Neural crest cell (in vitro differentiated cells): ENCODE measurements around the gene APBA1. TPM values are rescaled to one million over a fixed set of nuclear protein-coding genes. Genes with fewer than 3 reads are reported as not detected.

ENCODE experiments used
- DNase-seq: peaks from one replicate; pipeline ENCODE4 v3.0.0; 2021; ENCODE audit warnings: low read depth, mixed read lengths, low spot score
- H3K27ac Mint-ChIP-seq: one replicate; pipeline ENCODE4 v1.8.0; 2021; ENCODE audit warnings: mild to moderate bottlenecking, mixed read lengths; ENCODE audit not compliant: unreplicated experiment
- H3K27me3 Mint-ChIP-seq: 2 replicates; pipeline ENCODE4 v1.8.0; 2021; ENCODE audit warnings: low read depth, mild to moderate bottlenecking, mixed read lengths
- H3K36me3 Mint-ChIP-seq: 2 replicates; pipeline ENCODE4 v1.8.0; 2021; ENCODE audit warnings: low read depth, mild to moderate bottlenecking, mixed read lengths
- H3K4me1 Mint-ChIP-seq: 2 replicates; pipeline ENCODE4 v1.8.0; 2021; ENCODE audit warnings: mixed read lengths
- H3K4me3 Mint-ChIP-seq: one replicate; pipeline ENCODE4 v1.8.0; 2021; ENCODE audit warnings: mild to moderate bottlenecking, mixed read lengths
- H3K9me3 Mint-ChIP-seq: 2 replicates; pipeline ENCODE4 v1.8.0; 2021; ENCODE audit warnings: mixed read lengths
- CTCF ChIP-seq: fragments of 200-600 bp; sonication (generic); conservative IDR thresholded peaks from 2 replicates; pipeline ENCODE4 v1.5.0; 2021; ENCODE audit warnings: antibody characterized with exemption, mild to moderate bottlenecking
- total RNA-seq: library from RNA; stranded (reverse); gene quantifications from 2 replicates; pipeline ENCODE4 v1.2.1, GENCODE V29; 2021

APBA1 gene
- total RNA-seq, 1 donor from 2014 or later = 3.7 TPM

- Mint-ChIP-seq H3K27ac (no peak overlapping the region), H3K9me3 (no peaks in the 10 kb centered on the region), H3K4me1 (peaks cover 8% of the 10 kb centered on the region), H3K4me3 (no peak overlapping the region), H3K27me3 (no peaks in the 10 kb centered on the region), H3K36me3 (no peaks in the 10 kb centered on the region)
- DNase-seq = no peak
- TF ChIP-seq CTCF = no peak
Observed at GRCh38 chr9:69582018-69582417, 90.2 kb downstream of the APBA1 start.

- TF ChIP-seq CTCF = no peak
- Mint-ChIP-seq H3K27me3 (no peaks in the 10 kb centered on the region), H3K4me1 (peaks cover 8% of the 10 kb centered on the region), H3K9me3 (no peaks in the 10 kb centered on the region), H3K27ac (no peak overlapping the region), H3K36me3 (no peaks in the 10 kb centered on the region), H3K4me3 (no peak overlapping the region)
- no peak for DNase-seq
Observed at GRCh38 chr9:69580582-69581214, 91.5 kb downstream of the APBA1 start.

- H3K36me3 Mint-ChIP-seq = no peaks in the 10 kb centered on the region
- H3K4me3 Mint-ChIP-seq = no peak overlapping the region
- H3K27ac Mint-ChIP-seq = no peak overlapping the region
- H3K4me1 Mint-ChIP-seq = peaks cover 8% of the 10 kb centered on the region
- H3K9me3 Mint-ChIP-seq = no peaks in the 10 kb centered on the region
- H3K27me3 Mint-ChIP-seq = no peaks in the 10 kb centered on the region
- TF ChIP-seq CTCF = no peak
- DNase-seq = no peak
Observed at GRCh38 chr9:69579760-69580581, 92.2 kb downstream of the APBA1 start.

GRCh38 chr9:69579032-69579758, 93.0 kb downstream of the APBA1 start:
- no peaks in the 10 kb centered on the region for H3K27me3 Mint-ChIP-seq
- no peak overlapping the region for H3K4me3 Mint-ChIP-seq
- H3K27ac Mint-ChIP-seq = no peak overlapping the region
- H3K4me1 Mint-ChIP-seq = peaks cover 8% of the 10 kb centered on the region
- no peak for DNase-seq
- TF ChIP-seq CTCF = no peak
- H3K9me3 Mint-ChIP-seq = no peaks in the 10 kb centered on the region
- H3K36me3 Mint-ChIP-seq = no peaks in the 10 kb centered on the region

GRCh38 chr9:69578026-69578425, 94.1 kb downstream of the APBA1 start:
- DNase-seq = no peak
- Mint-ChIP-seq H3K4me3 (no peak overlapping the region), H3K4me1 (peaks cover 8% of the 10 kb centered on the region), H3K27ac (no peak overlapping the region), H3K36me3 (no peaks in the 10 kb centered on the region), H3K9me3 (no peaks in the 10 kb centered on the region), H3K27me3 (no peaks in the 10 kb centered on the region)
- no peak for TF ChIP-seq CTCF
